Measurements from ENCODE around the gene SLC25A1.

SLC25A1 gene

DNA sequence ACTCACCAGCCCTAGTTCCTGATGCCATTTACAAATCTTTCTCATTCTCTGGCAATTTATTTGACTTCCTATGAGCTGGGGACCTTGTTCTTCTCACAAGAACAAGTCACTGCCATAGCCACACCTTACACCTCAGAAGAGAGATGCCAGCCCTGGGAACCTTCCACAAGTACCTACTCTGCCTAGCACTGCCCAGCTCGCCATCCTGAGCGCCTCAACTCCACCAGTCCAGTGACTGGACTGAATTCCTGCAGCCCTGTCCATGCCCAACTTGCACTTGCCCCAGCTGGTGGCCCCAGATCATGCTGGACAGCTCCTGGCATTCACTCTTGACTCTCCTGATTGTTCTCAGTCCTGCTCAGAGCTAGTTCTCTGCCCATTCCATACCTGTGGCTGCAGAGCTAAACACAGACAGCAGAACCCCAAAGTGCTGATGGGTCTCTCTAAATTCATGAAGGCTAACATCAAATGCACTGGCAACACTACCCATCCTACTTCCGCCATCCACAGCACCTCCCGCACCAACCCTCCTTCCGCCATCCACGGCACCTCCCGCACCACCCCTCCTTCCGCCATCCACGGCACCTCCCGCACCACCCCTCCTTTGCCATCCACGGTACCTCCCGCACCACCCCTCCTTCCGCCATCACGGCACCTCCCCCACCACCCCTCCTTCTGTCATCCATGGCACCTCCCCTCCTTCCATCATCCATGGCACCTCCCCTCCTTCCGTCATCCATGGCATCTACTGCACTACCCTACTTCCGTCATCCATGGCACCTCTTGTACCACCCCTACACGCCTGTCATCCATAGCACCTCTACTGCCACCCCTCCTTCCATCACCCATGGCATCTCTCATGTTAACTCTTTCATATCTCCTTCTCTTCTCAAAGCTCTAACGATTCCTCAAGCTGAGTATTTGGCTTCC, 23.6 kb upstream of the SLC25A1 start:
- no peaks in the 10 kb centered on the region for H3K9me3 ChIP-seq (ENCODE audit: insufficient read depth, low read depth, low read length)
- H3K79me2 ChIP-seq (ENCODE audit: insufficient read depth, low read length), result no peaks in the 10 kb centered on the region
- no peak overlapping the region for H3K4me2 ChIP-seq (ENCODE audit: low read depth, low read length, poor library complexity, severe bottlenecking)
- no peak overlapping the region for H3K4me3 ChIP-seq (ENCODE audit: low read length, poor library complexity, severe bottlenecking)
- no peaks in the 10 kb centered on the region for H3K4me1 ChIP-seq (ENCODE audit: insufficient read depth, low read length, poor library complexity, severe bottlenecking)
- H3K9me2 ChIP-seq (replicated peaks; ENCODE audit: low read depth, low read length), result no peaks in the 10 kb centered on the region
- no peaks in the 10 kb centered on the region for H3F3A ChIP-seq (ENCODE audit: low read depth)
- no peaks in the 10 kb centered on the region for H3K27me3 ChIP-seq (ENCODE audit: insufficient read depth, low read length, poor library complexity, severe bottlenecking)
- no peak overlapping the region for H2AFZ ChIP-seq (ENCODE audit: low read length)
- no peaks in the 10 kb centered on the region for H4K20me1 ChIP-seq (ENCODE audit: insufficient read depth, low read length, poor library complexity, severe bottlenecking)
- no peaks in the 10 kb centered on the region for H3K36me3 ChIP-seq (ENCODE audit: insufficient read depth, low read length)
- TF ChIP-seq, protein P1, sequence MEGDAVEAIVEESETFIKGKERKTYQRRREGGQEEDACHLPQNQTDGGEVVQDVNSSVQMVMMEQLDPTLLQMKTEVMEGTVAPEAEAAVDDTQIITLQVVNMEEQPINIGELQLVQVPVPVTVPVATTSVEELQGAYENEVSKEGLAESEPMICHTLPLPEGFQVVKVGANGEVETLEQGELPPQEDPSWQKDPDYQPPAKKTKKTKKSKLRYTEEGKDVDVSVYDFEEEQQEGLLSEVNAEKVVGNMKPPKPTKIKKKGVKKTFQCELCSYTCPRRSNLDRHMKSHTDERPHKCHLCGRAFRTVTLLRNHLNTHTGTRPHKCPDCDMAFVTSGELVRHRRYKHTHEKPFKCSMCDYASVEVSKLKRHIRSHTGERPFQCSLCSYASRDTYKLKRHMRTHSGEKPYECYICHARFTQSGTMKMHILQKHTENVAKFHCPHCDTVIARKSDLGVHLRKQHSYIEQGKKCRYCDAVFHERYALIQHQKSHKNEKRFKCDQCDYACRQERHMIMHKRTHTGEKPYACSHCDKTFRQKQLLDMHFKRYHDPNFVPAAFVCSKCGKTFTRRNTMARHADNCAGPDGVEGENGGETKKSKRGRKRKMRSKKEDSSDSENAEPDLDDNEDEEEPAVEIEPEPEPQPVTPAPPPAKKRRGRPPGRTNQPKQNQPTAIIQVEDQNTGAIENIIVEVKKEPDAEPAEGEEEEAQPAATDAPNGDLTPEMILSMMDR (conservative IDR thresholded peaks at IDR 0.05; ENCODE audit: low read length), result no peak
- no peak for TF ChIP-seq EZH2phosphoT487 (IDR thresholded peaks at IDR 0.05; ENCODE audit: borderline replicate concordance)
- H3K9ac ChIP-seq (ENCODE audit: low read depth, low read length, poor library complexity, severe bottlenecking), result no peak overlapping the region

DNA sequence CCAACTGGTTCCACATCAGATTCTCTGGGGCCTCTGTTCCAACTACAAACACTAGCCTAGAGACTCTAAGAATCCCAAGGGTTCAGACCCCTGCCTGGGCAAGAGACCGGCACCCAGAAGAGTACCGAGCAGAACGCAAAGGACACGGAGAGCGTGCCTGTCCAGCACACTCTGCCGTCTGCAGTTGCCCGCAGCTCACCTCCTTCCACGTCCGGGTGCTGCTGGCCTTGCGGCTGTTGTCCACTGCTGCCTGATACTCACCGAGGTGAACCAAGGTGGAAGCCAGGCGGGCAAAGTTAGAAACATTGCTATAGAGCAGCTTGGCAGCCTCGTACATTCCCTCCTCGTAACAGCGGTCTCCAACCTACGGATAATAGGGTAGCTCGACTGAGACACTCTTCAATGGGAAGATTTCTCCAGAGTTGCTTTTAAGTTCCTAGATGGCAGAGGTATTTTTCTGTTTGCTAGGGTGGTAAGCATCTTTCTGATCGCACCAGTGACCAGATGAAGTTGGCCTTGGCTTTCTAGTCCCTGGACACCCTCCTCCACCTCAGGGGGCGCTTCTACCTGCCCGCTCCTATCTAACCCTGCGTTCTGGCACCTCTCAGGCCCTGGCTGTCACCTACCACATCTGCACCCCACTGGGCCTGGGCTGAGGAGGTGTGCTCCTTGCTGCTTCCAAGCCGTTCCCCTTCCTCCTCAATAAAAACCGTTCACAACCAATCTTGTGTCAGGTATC, 22.8 kb upstream of the SLC25A1 start:
- H3K4me3 ChIP-seq (ENCODE audit: low read length, poor library complexity, severe bottlenecking), result no peak overlapping the region
- H2AFZ ChIP-seq (ENCODE audit: low read length), result no peak overlapping the region
- no peaks in the 10 kb centered on the region for H3K9me3 ChIP-seq (ENCODE audit: insufficient read depth, low read depth, low read length)
- no peaks in the 10 kb centered on the region for H3K27me3 ChIP-seq (ENCODE audit: insufficient read depth, low read length, poor library complexity, severe bottlenecking)
- no peaks in the 10 kb centered on the region for H3F3A ChIP-seq (ENCODE audit: low read depth)
- H3K9me2 ChIP-seq (replicated peaks; ENCODE audit: low read depth, low read length), result no peaks in the 10 kb centered on the region
- TF ChIP-seq, protein P1 (conservative IDR thresholded peaks at IDR 0.05; ENCODE audit: low read length), result no peak
- no peak for TF ChIP-seq EZH2phosphoT487 (IDR thresholded peaks at IDR 0.05; ENCODE audit: borderline replicate concordance)
- H3K4me1 ChIP-seq (ENCODE audit: insufficient read depth, low read length, poor library complexity, severe bottlenecking), result peaks cover 1% of the 10 kb centered on the region
- H4K20me1 ChIP-seq (ENCODE audit: insufficient read depth, low read length, poor library complexity, severe bottlenecking), result no peaks in the 10 kb centered on the region
- no peaks in the 10 kb centered on the region for H3K36me3 ChIP-seq (ENCODE audit: insufficient read depth, low read length)
- no peaks in the 10 kb centered on the region for H3K79me2 ChIP-seq (ENCODE audit: insufficient read depth, low read length)
- H3K9ac ChIP-seq (ENCODE audit: low read depth, low read length, poor library complexity, severe bottlenecking), result no peak overlapping the region
- no peak overlapping the region for H3K4me2 ChIP-seq (ENCODE audit: low read depth, low read length, poor library complexity, severe bottlenecking)

DNA sequence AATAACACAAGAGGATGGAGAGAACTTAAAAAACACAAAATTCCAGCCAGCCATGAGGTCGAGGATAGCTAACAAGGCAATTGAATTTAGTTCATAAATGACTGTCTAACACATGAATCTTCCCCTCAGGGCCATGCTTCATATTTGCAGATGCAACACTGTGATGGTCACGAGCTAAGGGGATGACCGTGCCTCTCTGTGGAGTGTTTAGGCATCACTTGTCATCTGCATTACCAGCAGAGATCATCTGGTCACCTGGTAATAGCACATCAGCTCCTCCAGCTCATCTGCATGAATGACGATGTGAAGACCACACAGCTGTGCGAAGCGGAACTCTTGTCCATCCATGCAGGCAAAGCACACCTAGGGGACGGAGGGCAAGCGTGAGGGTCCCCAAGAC, 20.9 kb upstream of the SLC25A1 start:
- H3K79me2 ChIP-seq (ENCODE audit: insufficient read depth, low read length), result no peaks in the 10 kb centered on the region
- no peaks in the 10 kb centered on the region for H3F3A ChIP-seq (ENCODE audit: low read depth)
- no peaks in the 10 kb centered on the region for H3K36me3 ChIP-seq (ENCODE audit: insufficient read depth, low read length)
- H3K9me2 ChIP-seq (replicated peaks; ENCODE audit: low read depth, low read length), result no peaks in the 10 kb centered on the region
- no peak overlapping the region for H2AFZ ChIP-seq (ENCODE audit: low read length)
- no peak overlapping the region for H3K4me2 ChIP-seq (ENCODE audit: low read depth, low read length, poor library complexity, severe bottlenecking)
- H3K9ac ChIP-seq (ENCODE audit: low read depth, low read length, poor library complexity, severe bottlenecking), result no peak overlapping the region
- no peak overlapping the region for H3K4me3 ChIP-seq (ENCODE audit: low read length, poor library complexity, severe bottlenecking)
- TF ChIP-seq, protein P1 (conservative IDR thresholded peaks at IDR 0.05; ENCODE audit: low read length), result no peak
- no peak for TF ChIP-seq EZH2phosphoT487 (IDR thresholded peaks at IDR 0.05; ENCODE audit: borderline replicate concordance)
- H3K27me3 ChIP-seq (ENCODE audit: insufficient read depth, low read length, poor library complexity, severe bottlenecking), result no peaks in the 10 kb centered on the region
- no peaks in the 10 kb centered on the region for H4K20me1 ChIP-seq (ENCODE audit: insufficient read depth, low read length, poor library complexity, severe bottlenecking)
- no peaks in the 10 kb centered on the region for H3K9me3 ChIP-seq (ENCODE audit: insufficient read depth, low read depth, low read length)
- peaks cover 18% of the 10 kb centered on the region for H3K4me1 ChIP-seq (ENCODE audit: insufficient read depth, low read length, poor library complexity, severe bottlenecking)

Data from Loucy (cell line).